Epithelial cell of esophagus (primary cell): ENCODE data around the gene S100A14.
"Not testable (repeated sequence)": the region's sequence is repeated elsewhere in the genome, so short reads cannot be mapped to it uniquely, and the experiment has no call there.

Experiments
- DNase-seq: peaks from one replicate; pipeline ENCODE4 v3.0.0; 2010; ENCODE audit warnings: low read depth
- H3K4me3 ChIP-seq: 2 replicates; pipeline ENCODE4 v1.5.1; 2011; ENCODE audit warnings: mild to moderate bottlenecking, low read length, control low read depth
- TF ChIP-seq, protein P1 (sequence below): IDR thresholded peaks from 2 replicates; pipeline ENCODE4 v1.5.1; 2011; ENCODE audit warnings: low read depth, mild to moderate bottlenecking, low read length, control low read depth, inconsistent platforms; ENCODE audit not compliant: insufficient read depth; ENCODE audit errors: missing control alignments

The S100A14 gene

GRCh38 chr1:153648000-153648643, 32.0 kb upstream of the S100A14 start:
- TF ChIP-seq, protein P1, sequence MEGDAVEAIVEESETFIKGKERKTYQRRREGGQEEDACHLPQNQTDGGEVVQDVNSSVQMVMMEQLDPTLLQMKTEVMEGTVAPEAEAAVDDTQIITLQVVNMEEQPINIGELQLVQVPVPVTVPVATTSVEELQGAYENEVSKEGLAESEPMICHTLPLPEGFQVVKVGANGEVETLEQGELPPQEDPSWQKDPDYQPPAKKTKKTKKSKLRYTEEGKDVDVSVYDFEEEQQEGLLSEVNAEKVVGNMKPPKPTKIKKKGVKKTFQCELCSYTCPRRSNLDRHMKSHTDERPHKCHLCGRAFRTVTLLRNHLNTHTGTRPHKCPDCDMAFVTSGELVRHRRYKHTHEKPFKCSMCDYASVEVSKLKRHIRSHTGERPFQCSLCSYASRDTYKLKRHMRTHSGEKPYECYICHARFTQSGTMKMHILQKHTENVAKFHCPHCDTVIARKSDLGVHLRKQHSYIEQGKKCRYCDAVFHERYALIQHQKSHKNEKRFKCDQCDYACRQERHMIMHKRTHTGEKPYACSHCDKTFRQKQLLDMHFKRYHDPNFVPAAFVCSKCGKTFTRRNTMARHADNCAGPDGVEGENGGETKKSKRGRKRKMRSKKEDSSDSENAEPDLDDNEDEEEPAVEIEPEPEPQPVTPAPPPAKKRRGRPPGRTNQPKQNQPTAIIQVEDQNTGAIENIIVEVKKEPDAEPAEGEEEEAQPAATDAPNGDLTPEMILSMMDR, result no peak
- no peak overlapping the region for H3K4me3 ChIP-seq
- DNase-seq, result no peak

- DNase-seq, result no peak
- TF ChIP-seq, protein P1, result no peak
- no peak overlapping the region for H3K4me3 ChIP-seq
These were observed 31.2 kb upstream of the S100A14 start for GRCh38 chr1:153647346-153647714.

DNA sequence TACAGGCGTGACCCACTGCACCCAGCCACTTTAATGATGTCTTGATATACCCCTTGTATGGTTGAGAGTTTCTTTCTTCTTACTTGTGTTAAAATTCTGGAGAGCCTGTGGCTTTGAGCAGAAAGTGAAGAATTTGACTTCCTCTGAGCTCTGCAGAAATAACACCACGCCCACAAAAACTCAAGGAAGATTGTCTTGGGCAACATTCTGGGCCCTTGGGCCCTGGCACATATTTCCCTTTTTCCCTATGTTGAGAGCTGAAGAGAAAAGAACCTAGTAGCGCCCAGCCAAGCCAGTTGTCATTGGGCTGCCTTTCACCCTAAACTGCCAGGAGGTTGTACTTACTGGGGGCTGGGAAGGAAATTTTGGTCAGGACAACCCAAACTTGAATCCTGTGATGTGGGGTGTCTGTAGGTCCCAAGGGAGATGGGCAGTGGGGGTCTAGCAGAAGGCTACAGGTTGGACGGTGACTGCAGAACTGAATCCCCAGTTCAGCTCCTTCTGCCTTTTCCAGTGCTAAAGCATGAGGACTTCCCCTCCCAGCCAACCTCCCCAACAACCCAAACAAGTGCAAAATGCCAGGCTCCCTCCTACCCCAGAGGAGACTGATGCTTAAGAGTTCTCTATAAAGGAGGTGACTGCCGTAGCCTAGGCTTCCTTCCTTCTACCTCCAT, 30.7 kb upstream of the S100A14 start:
- DNase-seq, result no peak
- TF ChIP-seq, protein P1, result no peak
- no peak overlapping the region for H3K4me3 ChIP-seq

DNA sequence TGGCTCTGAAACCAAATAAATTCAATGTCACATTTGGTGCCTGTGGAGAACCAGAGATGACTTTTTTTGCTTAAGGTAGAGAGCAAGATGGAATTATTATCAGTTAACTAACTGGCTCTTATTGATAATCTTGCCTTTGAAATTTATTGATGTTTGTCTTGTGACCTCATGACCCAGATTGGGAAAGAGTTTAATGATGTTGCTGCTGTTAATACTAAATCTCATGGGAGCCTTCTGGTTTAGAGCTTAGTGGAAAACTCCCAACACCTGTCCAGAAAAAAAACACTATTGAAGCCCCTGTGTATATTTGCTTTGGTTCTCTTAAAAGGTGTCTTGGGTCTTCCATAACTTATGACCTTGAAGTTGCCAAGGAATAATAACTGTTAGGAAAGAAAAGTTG, 27.7 kb upstream of the S100A14 start:
- H3K4me3 ChIP-seq, result no peak overlapping the region
- no peak for DNase-seq
- TF ChIP-seq, protein P1, result no peak

- no peak overlapping the region for H3K4me3 ChIP-seq
- TF ChIP-seq, protein P1, result no peak
- no peak for DNase-seq
These were observed 27.0 kb upstream of the S100A14 start for GRCh38 chr1:153643100-153643499.

DNA sequence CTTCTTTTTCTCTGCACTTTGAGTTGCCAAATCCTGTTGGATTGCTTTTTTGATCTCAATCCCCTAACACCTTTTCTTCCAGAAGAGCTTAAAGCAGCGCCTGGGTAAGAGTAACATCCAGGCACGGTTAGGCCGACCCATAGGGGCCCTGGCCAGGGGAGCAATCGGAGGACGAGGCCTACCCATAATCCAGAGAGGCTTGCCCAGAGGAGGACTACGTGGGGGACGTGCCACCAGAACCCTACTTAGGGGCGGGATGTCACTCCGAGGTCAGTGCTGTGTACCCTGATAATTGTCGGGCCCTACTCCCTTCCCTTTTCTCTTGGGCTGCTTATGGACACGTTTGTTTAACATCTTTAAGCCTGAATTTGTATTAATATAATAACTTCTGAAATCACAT, 26.0 kb upstream of the S100A14 start:
- TF ChIP-seq, protein P1, result no peak
- no peak for DNase-seq
- no peak overlapping the region for H3K4me3 ChIP-seq

DNA sequence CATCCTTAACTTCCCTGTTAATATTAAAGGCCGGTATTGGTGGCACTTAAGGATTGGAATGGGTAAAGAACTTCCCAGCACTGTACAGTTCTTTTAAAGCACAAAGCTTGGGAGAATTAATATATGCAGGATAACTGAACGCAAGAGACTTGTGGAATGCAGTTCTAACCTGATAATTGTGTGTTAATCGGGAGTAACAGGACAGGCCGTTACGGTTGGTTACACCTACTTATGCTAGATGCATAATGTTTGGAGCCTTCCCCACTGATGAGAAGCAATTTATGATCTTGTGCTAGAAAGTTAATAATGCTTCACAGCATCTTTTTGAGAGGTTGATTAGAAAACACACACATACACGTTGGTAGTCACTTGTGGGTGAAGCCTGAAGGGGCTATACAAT, 24.7 kb upstream of the S100A14 start:
- TF ChIP-seq, protein P1, result no peak
- no peak for DNase-seq
- no peak overlapping the region for H3K4me3 ChIP-seq

DNA sequence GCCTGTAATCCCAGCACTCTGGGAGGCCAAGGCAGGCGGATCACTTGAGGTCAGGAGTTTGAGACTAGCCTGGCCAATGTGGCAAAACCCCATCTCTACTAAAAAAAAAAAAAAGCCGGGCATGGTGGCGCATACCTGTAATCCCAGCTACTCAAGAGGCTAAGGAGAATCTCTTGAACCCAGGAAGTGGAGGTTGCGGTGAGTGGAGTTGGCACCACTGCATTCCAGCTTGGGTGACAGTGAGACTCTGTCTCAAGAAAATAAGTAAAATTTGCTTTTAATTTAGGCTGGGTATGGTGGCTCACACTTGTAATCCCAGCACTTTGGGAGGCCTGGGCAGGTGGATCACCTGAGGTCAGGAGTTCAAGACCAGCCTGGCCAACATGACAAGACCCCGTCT, 24.1 kb upstream of the S100A14 start:
- DNase-seq, H3K4me3 ChIP-seq: not testable (repeated sequence)
